ENCODE measurements around the gene INMT.

INMT gene

GRCh38 chr7:30799206-30799975, 47.5 kb downstream of the INMT start:
- TF ChIP-seq TARDBP (IDR thresholded peaks at IDR 0.05) (no peak), ELF4 (IDR thresholded peaks at IDR 0.05) (no peak), SP1 (IDR thresholded peaks at IDR 0.05) (no peak), FOXK2 (IDR thresholded peaks at IDR 0.05) (no peak), ARNT (IDR thresholded peaks at IDR 0.05) (no peak), ZNF384 (IDR thresholded peaks at IDR 0.05) (no peak), HDGF (IDR thresholded peaks at IDR 0.05; ENCODE audit: borderline replicate concordance) (no peak), NFRKB (IDR thresholded peaks at IDR 0.05) (no peak), LEF1 (IDR thresholded peaks at IDR 0.05; ENCODE audit: borderline replicate concordance) (no peak), L3MBTL2 (conservative IDR thresholded peaks at IDR 0.05) (no peak), FOXM1 (IDR thresholded peaks at IDR 0.05; ENCODE audit: borderline replicate concordance) (no peak), PKNOX1 (IDR thresholded peaks at IDR 0.05) (no peak), SUZ12 (IDR thresholded peaks at IDR 0.05) (no peak), BHLHE40 (IDR thresholded peaks at IDR 0.05; ENCODE audit: borderline replicate concordance) (no peak), CTBP1 (IDR thresholded peaks at IDR 0.05; ENCODE audit: borderline replicate concordance) (no peak), FOXA1 (IDR thresholded peaks at IDR 0.05) (no peak)
- no peak for DNase-seq (ENCODE audit: extremely low spot score)
- POLR2A ChIA-PET: no interaction called here
- CTCF ChIA-PET: interaction anchor here (0.6 to 1.5 kb wide), 4 partner anchors 140 to 1234 kb away, joined by 3 to 8 read pairs (median 6); no protein-coding TSS in a partner anchor

DNA sequence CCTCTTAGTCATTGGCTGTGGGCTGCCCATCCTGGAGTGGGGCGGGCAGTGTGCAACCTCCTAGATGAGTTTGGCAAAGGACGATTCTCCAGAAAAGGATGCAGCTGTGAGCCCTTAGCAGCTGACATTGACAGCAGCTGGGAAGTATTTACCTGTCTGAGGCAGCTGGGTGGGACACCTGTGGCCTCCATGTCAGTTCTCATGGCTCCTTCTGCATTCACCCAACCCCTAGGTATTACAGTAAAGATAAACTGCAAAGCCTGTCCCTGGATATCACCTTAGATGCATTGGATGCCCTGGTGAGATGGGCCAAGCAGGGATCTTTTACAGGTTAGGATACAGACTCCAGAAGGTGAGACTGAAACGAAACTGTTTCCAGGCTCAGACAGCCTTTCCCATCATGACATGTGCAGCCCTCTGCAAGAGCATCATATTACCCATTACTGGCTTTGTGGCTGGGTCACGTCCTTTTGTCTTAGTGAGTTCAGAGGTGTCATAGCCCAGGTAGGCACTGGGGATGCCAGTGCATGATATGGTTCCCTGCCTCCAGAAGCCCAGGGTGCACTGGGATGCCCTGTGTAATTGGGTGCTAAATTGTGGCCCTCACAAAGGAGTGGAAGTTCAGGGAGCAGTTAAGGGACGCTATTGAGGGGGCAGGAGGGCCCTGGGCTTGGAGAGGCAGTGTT, 48.2 kb downstream of the INMT start:
- CTCF ChIA-PET: interaction anchor here (1.2 to 1.5 kb wide), 3 partner anchors 139 to 323 kb away, joined by 6 to 8 read pairs (median 7); no protein-coding TSS in a partner anchor
- TF ChIP-seq L3MBTL2 (conservative IDR thresholded peaks at IDR 0.05) (no peak), FOXA1 (IDR thresholded peaks at IDR 0.05) (no peak), NFRKB (IDR thresholded peaks at IDR 0.05) (no peak), TARDBP (IDR thresholded peaks at IDR 0.05) (no peak), FOXK2 (IDR thresholded peaks at IDR 0.05) (no peak), PKNOX1 (IDR thresholded peaks at IDR 0.05) (no peak), CTBP1 (IDR thresholded peaks at IDR 0.05; ENCODE audit: borderline replicate concordance) (no peak), HDGF (IDR thresholded peaks at IDR 0.05; ENCODE audit: borderline replicate concordance) (no peak), ELF4 (IDR thresholded peaks at IDR 0.05) (no peak), FOXM1 (IDR thresholded peaks at IDR 0.05; ENCODE audit: borderline replicate concordance) (no peak), LEF1 (IDR thresholded peaks at IDR 0.05; ENCODE audit: borderline replicate concordance) (no peak)
- DNase-seq (ENCODE audit: extremely low spot score): no peak
- POLR2A ChIA-PET: no interaction called here

- CTCF ChIA-PET: no interaction called here
- TF ChIP-seq CTBP1 (IDR thresholded peaks at IDR 0.05; ENCODE audit: borderline replicate concordance) (no peak), L3MBTL2 (conservative IDR thresholded peaks at IDR 0.05) (no peak), FOXA1 (IDR thresholded peaks at IDR 0.05) (no peak), TARDBP (IDR thresholded peaks at IDR 0.05) (no peak), ZNF384 (IDR thresholded peaks at IDR 0.05) (no peak), PKNOX1 (IDR thresholded peaks at IDR 0.05) (no peak), ELF4 (IDR thresholded peaks at IDR 0.05) (no peak), FOXM1 (IDR thresholded peaks at IDR 0.05; ENCODE audit: borderline replicate concordance) (no peak), FOXK2 (IDR thresholded peaks at IDR 0.05) (no peak), LEF1 (IDR thresholded peaks at IDR 0.05; ENCODE audit: borderline replicate concordance) (no peak), SUZ12 (IDR thresholded peaks at IDR 0.05) (no peak)
Measured at GRCh38 chr7:30800785-30801252, 48.9 kb downstream of the INMT start.

DNA sequence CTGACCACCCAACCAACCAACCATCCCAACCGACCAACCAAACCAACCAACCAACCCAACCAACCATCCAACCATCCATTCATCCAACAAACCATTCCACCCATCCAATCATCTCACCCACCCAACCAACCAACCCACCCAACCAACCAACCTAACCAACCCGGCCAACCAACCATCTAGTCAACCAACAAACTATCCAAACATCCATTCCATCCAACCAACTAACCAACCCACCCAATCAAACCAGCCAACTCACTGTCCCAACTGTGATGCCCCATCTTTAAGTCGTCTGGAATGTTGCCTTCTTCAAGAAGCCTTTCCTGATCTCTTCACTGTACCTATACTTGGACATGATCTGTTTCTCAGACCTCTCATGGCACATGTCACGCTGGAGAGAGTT, 50.9 kb downstream of the INMT start:
- no peak for DNase-seq (ENCODE audit: extremely low spot score)
- ChIA-PET POLR2A (no interaction called here), CTCF (no interaction called here)
- no peak for TF ChIP-seq SUZ12 (IDR thresholded peaks at IDR 0.05)
- no peak for TF ChIP-seq LEF1 (IDR thresholded peaks at IDR 0.05; ENCODE audit: borderline replicate concordance)
- TF ChIP-seq FOXM1 (IDR thresholded peaks at IDR 0.05; ENCODE audit: borderline replicate concordance): no peak
- no peak for TF ChIP-seq BHLHE40 (IDR thresholded peaks at IDR 0.05; ENCODE audit: borderline replicate concordance)
- no peak for TF ChIP-seq FOXA1 (IDR thresholded peaks at IDR 0.05)

More at GRCh38 chr7:30800785-30801252, 48.9 kb downstream of the INMT start:
- peak; percentile 72 for DNase-seq (ENCODE audit: extremely low spot score)
- POLR2A ChIA-PET: no interaction called here

- DNase-seq (ENCODE audit: extremely low spot score): no peak
- ChIA-PET POLR2A (no interaction called here), CTCF (no interaction called here)
Measured at GRCh38 chr7:30804078-30804661, 52.2 kb downstream of the INMT start.

More at GRCh38 chr7:30804078-30804661, 52.2 kb downstream of the INMT start:
- TF ChIP-seq ELF4 (IDR thresholded peaks at IDR 0.05): no peak
- TF ChIP-seq BHLHE40 (IDR thresholded peaks at IDR 0.05; ENCODE audit: borderline replicate concordance): no peak
- no peak for TF ChIP-seq LEF1 (IDR thresholded peaks at IDR 0.05; ENCODE audit: borderline replicate concordance)
- no peak for TF ChIP-seq TARDBP (IDR thresholded peaks at IDR 0.05)
- no peak for TF ChIP-seq ARNT (IDR thresholded peaks at IDR 0.05)
- TF ChIP-seq HDGF (IDR thresholded peaks at IDR 0.05; ENCODE audit: borderline replicate concordance): no peak
- no peak for TF ChIP-seq ZNF384 (IDR thresholded peaks at IDR 0.05)
- no peak for TF ChIP-seq SUZ12 (IDR thresholded peaks at IDR 0.05)
- TF ChIP-seq NFRKB (IDR thresholded peaks at IDR 0.05): no peak
- no peak for TF ChIP-seq SP1 (IDR thresholded peaks at IDR 0.05)
- TF ChIP-seq FOXA1 (IDR thresholded peaks at IDR 0.05): no peak
- no peak for TF ChIP-seq FOXK2 (IDR thresholded peaks at IDR 0.05)
- TF ChIP-seq PKNOX1 (IDR thresholded peaks at IDR 0.05): no peak
- TF ChIP-seq CTBP1 (IDR thresholded peaks at IDR 0.05; ENCODE audit: borderline replicate concordance): no peak
- no peak for TF ChIP-seq FOXM1 (IDR thresholded peaks at IDR 0.05; ENCODE audit: borderline replicate concordance)
